ENCODE data around the gene KANSL1L.
"Not testable (repeated sequence)": the region's sequence is repeated elsewhere in the genome, so short reads cannot be mapped to it uniquely, and the experiment has no call there.

The KANSL1L gene

DNA sequence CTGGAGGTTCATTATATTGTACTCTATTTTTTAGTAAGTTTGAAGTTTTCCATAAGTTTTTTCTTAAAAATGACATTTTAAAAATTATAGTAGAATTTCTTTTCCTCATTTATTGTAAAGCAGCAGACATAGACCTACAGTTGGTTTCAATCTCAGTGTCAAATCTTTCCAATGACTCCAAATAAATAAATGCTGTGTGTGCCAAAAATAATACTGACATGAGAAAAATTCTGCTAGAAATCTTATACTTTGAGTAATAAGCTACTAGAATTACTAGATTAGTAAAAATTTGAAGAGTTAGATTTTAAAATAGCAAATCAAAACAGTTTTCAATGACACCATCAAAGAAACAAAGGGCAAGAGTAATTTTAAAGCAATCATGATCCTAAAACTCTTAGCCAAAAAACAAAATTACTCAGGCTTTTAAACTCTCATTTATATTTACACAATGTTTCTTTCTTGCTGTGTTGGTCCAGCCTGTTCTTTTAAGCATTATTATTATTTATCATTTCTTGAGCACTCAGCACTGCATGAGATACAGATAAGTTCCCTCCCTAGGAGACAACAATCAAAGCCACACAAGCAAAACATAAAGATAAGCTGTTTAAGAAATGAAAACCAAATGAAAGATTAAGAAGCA is 8.3 kb upstream of the KANSL1L start:
- DNase-seq (ENCODE audit: low read depth), result no peak

DNA sequence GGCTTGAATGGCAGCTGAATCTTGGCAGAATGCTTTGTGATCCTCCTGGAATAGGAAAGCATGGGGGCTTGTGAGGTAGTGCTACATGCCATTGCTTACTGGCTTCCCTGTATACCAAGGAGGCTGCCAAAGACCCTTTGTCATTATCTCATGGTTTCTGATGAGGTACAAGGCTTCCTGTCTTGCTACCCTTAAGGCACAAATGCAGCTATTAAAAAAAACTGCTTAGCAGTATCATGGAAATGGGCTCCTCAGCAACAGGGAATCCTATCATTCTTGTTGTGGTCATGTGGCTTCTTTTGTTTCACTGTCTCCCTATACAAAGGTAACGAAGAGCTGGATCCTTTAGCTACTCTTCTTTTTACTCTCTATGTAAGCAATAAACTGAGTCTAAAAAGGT is 6.6 kb upstream of the KANSL1L start:
- DNase-seq (ENCODE audit: low read depth), result no peak

- not testable (repeated sequence) for DNase-seq (ENCODE audit: low read depth)
These were observed 5.9 kb upstream of the KANSL1L start for GRCh38 chr2:210177115-210177514.

DNA sequence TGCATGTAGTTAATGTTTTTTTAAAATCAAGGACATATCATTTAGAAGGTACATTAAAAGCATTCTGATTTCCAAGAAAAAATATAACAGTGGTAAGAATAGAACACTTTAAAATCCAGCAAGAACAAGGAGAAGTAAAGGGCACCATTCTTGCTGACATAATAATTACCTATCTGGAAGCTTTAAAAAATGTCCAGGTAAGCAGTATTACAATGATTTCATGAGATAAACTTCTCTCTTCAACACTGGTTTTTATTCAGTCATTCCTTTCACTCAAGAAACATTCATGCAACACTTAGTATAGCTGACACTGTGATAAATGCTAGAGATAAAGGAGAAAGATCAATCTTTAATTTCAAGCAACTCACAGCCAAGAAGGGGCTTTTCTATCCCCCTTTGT is 2.9 kb upstream of the KANSL1L start:
- no peak for DNase-seq (ENCODE audit: low read depth)

DNA sequence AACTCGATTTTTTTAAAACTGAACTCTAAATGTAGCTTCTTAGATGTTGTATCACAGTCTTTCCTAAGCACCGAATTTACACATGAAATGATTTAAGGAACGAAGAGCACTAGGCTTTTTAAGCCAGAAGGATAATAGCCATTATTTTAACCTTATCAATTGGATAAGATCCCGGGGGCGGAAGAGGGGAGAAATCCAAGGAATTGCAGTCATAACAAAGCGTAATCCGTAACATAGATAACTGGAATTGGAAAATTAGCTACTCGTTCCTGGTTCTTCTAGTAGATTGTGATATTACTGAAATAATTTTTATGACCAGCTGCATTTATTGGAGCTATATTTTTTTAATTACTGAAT is 988 bp upstream of the KANSL1L start:
- no peak for DNase-seq (ENCODE audit: low read depth)

DNA sequence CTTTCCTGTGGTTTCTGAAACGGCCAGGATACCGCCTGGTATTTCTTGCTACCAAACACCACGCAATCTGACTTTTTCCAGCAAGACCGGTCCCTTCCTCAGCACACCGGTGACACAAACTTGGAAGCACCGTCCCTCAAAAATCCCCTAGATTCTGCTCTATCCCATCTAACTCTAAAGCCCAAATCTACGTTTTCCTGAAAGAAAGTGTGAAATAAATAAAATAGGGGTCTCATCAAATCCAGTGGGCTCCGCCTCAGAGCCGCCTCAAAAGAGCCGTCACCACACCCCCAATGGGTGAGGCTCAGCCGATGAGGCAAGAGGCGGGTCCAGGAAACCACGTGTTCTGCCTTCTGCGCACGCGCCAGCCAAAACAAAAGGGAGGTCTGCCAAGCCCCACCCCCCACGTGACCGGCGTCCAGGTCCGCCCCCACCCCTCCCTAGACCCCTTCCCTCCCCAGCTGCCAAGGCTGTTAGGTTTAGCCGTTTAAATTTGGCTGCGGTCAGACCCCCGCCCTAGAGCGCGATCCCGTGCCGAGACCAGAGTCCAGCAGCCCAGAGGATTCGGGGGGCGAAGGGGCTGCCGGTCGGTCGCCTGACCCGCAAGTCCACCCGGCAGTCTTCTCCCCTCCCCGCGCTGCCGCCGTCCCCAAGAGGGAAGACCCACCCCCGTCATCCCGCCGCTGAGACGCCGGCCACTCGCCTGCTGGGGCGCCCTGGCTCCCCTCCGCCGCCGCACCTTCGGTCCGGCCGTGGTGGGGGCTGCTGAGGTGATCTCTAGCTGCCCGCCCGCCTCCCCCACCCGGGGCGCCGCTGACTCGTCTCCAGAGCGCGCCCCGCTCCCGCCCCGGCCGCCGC is 534 bp downstream of the KANSL1L start:
- peak; percentile 92 for DNase-seq (ENCODE audit: low read depth)

- no peak for DNase-seq (ENCODE audit: low read depth)
These were observed 1.1 kb downstream of the KANSL1L start for GRCh38 chr2:210170196-210170445.

GRCh38 chr2:210169516-210170195 is 1.6 kb downstream of the KANSL1L start:
- no peak for DNase-seq (ENCODE audit: low read depth)

DNA sequence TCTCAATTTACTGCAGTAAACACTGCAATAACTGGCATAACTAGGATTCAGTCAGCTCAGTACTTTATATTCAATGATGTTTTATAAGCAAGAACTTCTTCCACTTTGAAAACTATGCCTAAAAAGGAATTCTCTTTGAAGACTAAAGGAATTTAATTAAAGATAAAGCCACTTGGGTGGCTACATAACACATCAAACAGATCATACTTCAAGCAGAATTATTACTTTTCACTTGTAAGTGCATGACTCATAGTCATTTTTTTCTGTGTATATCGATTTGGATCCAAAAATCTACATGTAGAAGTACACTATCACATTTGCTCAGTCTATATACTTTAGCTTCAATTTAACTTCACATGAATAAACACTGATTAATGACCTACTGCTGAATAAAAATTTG is 4.0 kb downstream of the KANSL1L start:
- DNase-seq (ENCODE audit: low read depth), result no peak

DNA sequence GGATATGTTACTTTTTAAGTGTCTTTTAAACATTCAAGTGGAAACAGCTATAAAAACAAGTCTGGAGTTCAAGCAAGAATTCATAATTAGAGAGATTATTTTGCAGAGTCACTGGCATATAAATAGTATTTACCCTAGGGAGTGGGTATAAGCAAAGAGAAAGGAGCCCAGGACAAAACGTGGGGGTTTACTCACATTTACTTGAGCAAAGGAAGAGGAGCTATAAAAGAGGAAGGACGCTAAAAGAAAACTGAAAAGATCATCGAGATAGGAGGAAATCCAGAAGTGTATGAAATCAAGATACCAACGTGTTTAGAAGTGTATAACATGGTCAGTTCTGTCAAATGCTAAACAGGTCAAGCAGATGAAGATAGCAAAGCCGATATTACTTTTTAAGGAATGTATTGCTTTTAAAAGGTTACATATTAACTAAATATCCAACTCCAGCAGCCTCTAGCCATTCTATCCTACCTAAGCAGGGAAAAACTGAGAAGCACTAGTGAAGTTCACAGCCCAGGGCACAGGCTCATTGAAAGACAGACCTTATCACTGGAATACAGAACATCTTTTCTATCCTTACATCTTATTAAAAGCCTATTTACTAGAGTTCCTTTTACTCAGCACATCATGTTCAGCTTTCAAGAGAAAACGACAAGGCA is 8.6 kb downstream of the KANSL1L start:
- DNase-seq (ENCODE audit: low read depth), result no peak

DNA sequence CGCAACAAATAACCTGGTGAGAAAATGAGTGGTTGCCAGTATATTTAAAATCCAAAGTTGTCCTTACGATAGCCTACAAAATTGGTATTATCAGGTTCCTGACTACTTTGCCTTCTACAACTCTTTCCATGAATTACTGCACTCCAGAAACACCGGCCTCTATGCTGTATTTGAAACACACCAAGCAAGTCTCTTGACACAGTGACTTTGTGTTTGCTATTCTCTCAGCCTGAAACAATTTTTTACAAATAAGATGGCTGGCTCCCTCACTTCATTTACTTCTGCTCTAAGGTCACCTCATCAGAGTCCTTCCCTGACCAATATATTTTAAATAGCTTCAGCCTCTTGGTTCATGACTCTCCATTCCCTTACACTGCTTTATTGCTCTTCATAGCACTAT is 12.2 kb downstream of the KANSL1L start:
- DNase-seq (ENCODE audit: low read depth), result no peak

- DNase-seq (ENCODE audit: low read depth), result no peak
These were observed 13.0 kb downstream of the KANSL1L start for GRCh38 chr2:210158236-210158635.

- no peak for DNase-seq (ENCODE audit: low read depth)
These were observed 13.7 kb downstream of the KANSL1L start for GRCh38 chr2:210157526-210157925.

DNA sequence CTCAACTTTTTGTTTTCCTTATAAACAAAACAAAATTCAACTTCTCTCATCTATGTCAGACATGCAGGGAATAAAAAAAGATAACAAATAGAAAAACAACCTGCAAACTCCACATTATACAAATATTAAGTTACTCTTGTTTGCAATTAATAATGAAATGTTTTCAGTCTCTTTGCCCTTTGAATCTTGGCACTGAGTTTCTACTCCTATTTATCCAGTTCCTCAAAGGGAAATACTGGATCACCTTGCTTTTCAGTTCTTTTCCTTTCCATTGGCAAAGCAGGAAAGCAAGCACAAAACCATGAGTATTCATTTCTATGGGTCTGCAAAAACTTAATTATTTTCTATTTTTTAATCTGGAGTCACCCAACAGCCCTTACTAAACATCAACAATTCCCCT is 23.6 kb downstream of the KANSL1L start:
- no peak for DNase-seq (ENCODE audit: low read depth)

DNA sequence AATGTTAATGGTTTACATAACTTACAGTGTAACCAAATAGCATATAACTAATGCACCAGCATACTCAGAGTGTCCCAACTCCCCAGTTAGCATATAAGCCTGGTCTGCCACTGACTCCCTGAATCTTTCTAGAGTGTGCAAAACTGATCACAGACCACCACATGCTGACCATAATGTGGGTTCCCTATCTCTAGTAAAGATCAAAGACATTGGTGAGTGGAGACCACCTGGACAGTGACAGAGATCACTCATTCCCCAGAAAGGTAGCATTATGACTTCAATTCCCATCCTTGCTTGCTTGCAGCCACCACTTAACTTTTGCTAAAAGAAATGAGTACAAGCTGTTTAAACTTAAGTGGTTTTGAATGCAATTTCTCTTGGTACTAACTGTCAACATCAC is 39.0 kb downstream of the KANSL1L start:
- DNase-seq (ENCODE audit: low read depth), result no peak

- DNase-seq (ENCODE audit: low read depth), result no peak
These were observed 42.2 kb downstream of the KANSL1L start for GRCh38 chr2:210128961-210129360.

DNA sequence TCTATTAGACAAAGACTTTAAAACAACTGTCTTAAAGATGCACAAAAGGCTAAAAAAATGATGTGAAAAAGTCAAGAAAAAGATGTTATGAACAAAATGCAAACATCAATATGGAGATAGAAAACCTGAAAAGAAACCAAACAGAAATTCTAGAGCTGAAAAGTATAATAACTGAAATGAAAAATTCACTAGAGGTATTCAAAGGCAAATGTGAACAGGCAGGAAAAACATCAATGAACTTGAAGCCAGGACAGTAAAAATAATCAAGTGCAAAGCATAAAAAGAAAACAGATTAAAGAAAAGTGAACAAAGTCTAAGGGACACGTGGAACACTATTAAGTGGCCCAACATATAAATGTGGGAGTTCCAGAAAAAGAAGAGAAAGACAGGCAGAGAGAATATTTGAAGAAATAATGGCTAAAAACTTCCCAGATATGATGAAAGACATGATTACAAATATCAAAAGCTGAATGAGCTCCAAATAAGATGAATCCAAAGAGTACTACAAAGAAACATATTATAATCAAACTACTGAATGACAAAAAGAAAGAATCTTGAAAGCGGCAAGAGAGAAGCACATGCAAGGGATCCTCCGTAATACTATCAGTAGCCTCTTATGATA is 57.5 kb downstream of the KANSL1L start:
- no peak for DNase-seq (ENCODE audit: low read depth)

DNA sequence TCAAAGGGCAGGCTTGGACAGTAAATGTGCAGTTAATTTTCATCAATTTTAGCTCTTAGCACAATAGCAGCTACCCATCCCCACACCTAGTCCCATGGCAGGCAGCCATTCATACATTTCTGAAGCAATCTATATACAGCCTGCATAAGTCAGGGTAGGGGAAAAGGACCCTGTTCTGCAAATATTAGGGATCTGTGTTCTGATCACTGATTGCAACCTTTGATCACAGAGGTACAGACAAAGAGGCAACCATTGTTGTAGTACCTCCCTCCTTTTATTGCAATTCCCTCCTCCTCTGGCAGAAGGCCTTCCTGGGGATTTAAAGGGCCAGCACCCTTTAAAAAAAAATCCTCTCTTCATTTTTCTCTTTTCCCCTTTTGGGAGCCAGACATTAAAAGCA is 58.3 kb downstream of the KANSL1L start:
- DNase-seq (ENCODE audit: low read depth), result no peak

GRCh38 chr2:210099940-210100339 is 71.3 kb downstream of the KANSL1L start:
- no peak for DNase-seq (ENCODE audit: low read depth)

DNA sequence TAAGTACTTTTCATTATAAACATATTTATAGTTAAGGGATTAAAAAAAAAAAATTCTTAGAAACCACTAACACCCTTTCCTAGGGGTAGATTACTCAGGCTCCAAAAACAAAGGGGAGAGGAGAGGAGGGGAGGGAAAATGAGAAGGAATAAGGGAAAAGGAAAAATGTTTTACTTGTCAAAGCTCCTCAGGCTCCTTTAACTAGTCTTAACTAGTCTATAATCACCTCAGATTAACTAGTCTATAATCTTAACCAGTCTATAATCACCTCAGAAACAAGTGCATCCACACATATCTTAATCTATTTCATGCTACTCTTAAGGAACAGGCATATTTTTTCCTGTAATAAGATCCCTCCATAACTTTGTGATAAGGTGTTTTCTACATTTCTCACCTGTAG is 76.4 kb downstream of the KANSL1L start:
- no peak for DNase-seq (ENCODE audit: low read depth)

- DNase-seq (ENCODE audit: low read depth), result no peak
These were observed 78.4 kb downstream of the KANSL1L start for GRCh38 chr2:210092791-210093190.

GRCh38 chr2:210086930-210087329 is 84.3 kb downstream of the KANSL1L start:
- DNase-seq (ENCODE audit: low read depth), result no peak

DNA sequence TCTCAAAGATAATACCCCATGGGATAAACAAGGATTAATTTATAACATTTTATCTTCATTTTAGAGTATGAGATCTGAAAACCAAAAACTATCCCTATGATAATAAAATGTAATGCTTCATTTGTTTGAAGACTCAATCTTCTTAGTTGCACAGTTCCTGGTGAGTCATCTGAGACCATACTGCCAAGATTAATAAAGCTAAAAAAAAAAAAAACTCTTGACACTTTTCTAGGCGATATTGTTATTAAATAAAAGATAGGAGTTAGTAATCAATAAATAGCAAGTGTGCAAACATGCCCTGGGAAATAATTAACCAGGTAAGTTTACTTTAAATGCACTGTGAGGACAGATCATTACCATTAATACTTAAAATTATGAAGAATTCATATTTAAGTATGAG is 84.9 kb downstream of the KANSL1L start:
- no peak for DNase-seq (ENCODE audit: low read depth)

Measured in stimulated activated CD8-positive, alpha-beta memory T cell treated with anti-CD3 and anti-CD28 coated beads, Interleukin-15, amount 100 ng/mL, for 24 hours (primary cell).